Endothelial cell of umbilical vein (primary cell): Measurements from ENCODE around the gene PRUNE2.

Experiments used
- CTCF ChIP-seq, 2 donors: IDR thresholded peaks; 1 replicate in 1 of 2; 2 replicates in 1 of 2; pipeline ENCODE4 v1.5.1; 2011; ENCODE audit warnings: low read length in 2 of 2, mild to moderate bottlenecking in 2 of 2, moderate library complexity in 2 of 2, control low read depth in 1 of 2, inconsistent platforms in 1 of 2, low read depth in 1 of 2; ENCODE audit not compliant: insufficient read depth in 1 of 2; ENCODE audit errors: extremely low read depth in 1 of 2
- EZH2 ChIP-seq: IDR thresholded peaks from 2 replicates; pipeline ENCODE4 v1.6.1; 2012; ENCODE audit warnings: borderline replicate concordance, low read depth, mild to moderate bottlenecking, moderate library complexity, low read length, inconsistent platforms; ENCODE audit not compliant: severe bottlenecking
- FOS ChIP-seq: IDR thresholded peaks from 2 replicates; pipeline ENCODE4 v1.6.1; 2011; ENCODE audit warnings: mild to moderate bottlenecking, low read length, moderate library complexity, borderline replicate concordance; ENCODE audit not compliant: insufficient read depth
- JUN ChIP-seq: IDR thresholded peaks from 2 replicates; pipeline ENCODE4 v1.6.1; 2011; ENCODE audit warnings: borderline replicate concordance, low read depth; ENCODE audit not compliant: insufficient read length, insufficient read depth
- MAX ChIP-seq: IDR thresholded peaks from 2 replicates; pipeline ENCODE4 v1.6.1; 2011; ENCODE audit not compliant: insufficient read depth, insufficient read length
- MYC ChIP-seq: IDR thresholded peaks from one replicate; pipeline ENCODE4 v1.6.1; 2011; ENCODE audit warnings: mild to moderate bottlenecking, low read depth, low read length
- POLR2A ChIP-seq: IDR thresholded peaks from 2 replicates; pipeline ENCODE4 v1.6.1; 2012; ENCODE audit warnings: low read depth, mild to moderate bottlenecking, control low read depth, low read length
- POLR2AphosphoS5 ChIP-seq: IDR thresholded peaks from 2 replicates; pipeline ENCODE4 v1.6.1; 2012; ENCODE audit warnings: low read depth, mild to moderate bottlenecking, control low read depth, low read length, moderate library complexity; ENCODE audit not compliant: insufficient read depth

GRCh38 chr9:76701441-76702039 is 204.4 kb downstream of the PRUNE2 start:
- TF ChIP-seq POLR2A = no peak
- no peak for TF ChIP-seq MAX
- TF ChIP-seq EZH2 = no peak
- TF ChIP-seq CTCF (IDR thresholded peaks at IDR 0.05; ENCODE audit: extremely low read depth in 1 of 2, insufficient read depth in 1 of 2, low read depth in 1 of 2, low read length in 2 of 2) = no peak
- TF ChIP-seq JUN = no peak
- TF ChIP-seq MYC = no peak
- TF ChIP-seq POLR2AphosphoS5 = no peak
- TF ChIP-seq FOS = no peak
